Erythroblast (primary cell): Measurements from ENCODE around the gene FAM228B.

Source experiments
- GATA1 ChIP-seq: IDR thresholded peaks from 2 replicates; pipeline ENCODE4 v1.6.1; 2011; ENCODE audit warnings: low read depth, mild to moderate bottlenecking, control low read depth, low read length, moderate library complexity
- POLR2A ChIP-seq: IDR thresholded peaks from 2 replicates; pipeline ENCODE4 v1.6.1; 2011; ENCODE audit warnings: mild to moderate bottlenecking, low read length

DNA sequence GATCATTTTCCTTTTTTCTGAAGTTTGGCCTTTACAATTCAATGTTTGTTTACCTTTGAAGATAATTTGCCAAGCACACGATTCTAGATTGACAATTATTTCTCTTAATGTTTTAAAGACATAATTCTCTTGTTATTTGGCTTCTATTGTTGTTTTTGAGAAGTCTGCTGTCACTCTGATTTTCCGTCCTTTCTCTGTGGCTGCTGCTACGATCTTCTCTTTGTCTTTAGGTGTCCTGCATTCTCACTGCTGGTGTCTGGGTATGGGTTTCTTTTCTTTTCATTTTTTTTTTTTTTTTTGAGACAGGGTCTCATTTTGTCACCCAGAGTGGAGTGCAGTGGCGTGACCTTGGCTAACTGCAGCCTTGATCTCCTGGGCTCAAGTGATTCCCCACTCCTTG lies 36.4 kb downstream of the FAM228B start:
- TF ChIP-seq POLR2A, result no peak
- no peak for TF ChIP-seq GATA1
